Mucosa of rectum (tissue), 2 donors: ENCODE results near the gene FKBP4.

Source experiments
- H3K27ac ChIP-seq, 2 donors: one replicate each; pipeline ENCODE4 v1.7.0; 2013; ENCODE audit warnings: inconsistent platforms in 2 of 2, low read depth in 2 of 2, low read length in 2 of 2
- H3K27me3 ChIP-seq, 2 donors: one replicate each; pipeline ENCODE4 v1.7.0; 2013; ENCODE audit warnings: low read length in 2 of 2; ENCODE audit not compliant: control insufficient read depth in 2 of 2, insufficient read depth in 2 of 2
- H3K36me3 ChIP-seq, 2 donors: one replicate each; pipeline ENCODE4 v1.7.0; 2013; ENCODE audit warnings: low read length in 2 of 2; ENCODE audit not compliant: control insufficient read depth in 2 of 2, insufficient read depth in 2 of 2
- H3K4me1 ChIP-seq, 2 donors: one replicate each; pipeline ENCODE4 v1.7.0; 2013; ENCODE audit warnings: low read length in 2 of 2, mild to moderate bottlenecking in 1 of 2; ENCODE audit not compliant: control insufficient read depth in 2 of 2, insufficient read depth in 2 of 2
- H3K4me3 ChIP-seq, 2 donors: one replicate each; pipeline ENCODE4 v1.7.0; 2013; ENCODE audit warnings: low read length in 2 of 2
- H3K9ac ChIP-seq, 2 donors: one replicate each; pipeline ENCODE4 v1.7.0; 2013; ENCODE audit warnings: low read length in 2 of 2, low read depth in 1 of 2, mild to moderate bottlenecking in 1 of 2
- H3K9me3 ChIP-seq, 2 donors: one replicate each; pipeline ENCODE4 v1.7.0; 2013; ENCODE audit warnings: low read length in 2 of 2; ENCODE audit not compliant: control insufficient read depth in 2 of 2
- donor health status: healthy.
- donor health status: Normal muscosa, but diverticular disease.

Gene FKBP4

GRCh38 chr12:2829275-2829674 is 34.5 kb downstream of the FKBP4 start:
- peaks cover 38 to 47% of the 10 kb centered on the region in 2 donors for H3K36me3 ChIP-seq
- H3K27ac ChIP-seq = no peak overlapping the region
- no peaks in the 10 kb centered on the region for H3K9me3 ChIP-seq

GRCh38 chr12:2832550-2833127 is 37.9 kb downstream of the FKBP4 start:
- Histone ChIP-seq H3K27me3 (peaks cover 0 to 3% of the 10 kb centered on the region in 2 donors), H3K4me3 (no peak overlapping the region), H3K36me3 (peaks cover 12 to 13% of the 10 kb centered on the region in 2 donors), H3K4me1 (peaks cover 0 to 3% of the 10 kb centered on the region in 2 donors), H3K9me3 (no peaks in the 10 kb centered on the region), H3K9ac (no peak overlapping the region), H3K27ac (no peak overlapping the region)

More at GRCh38 chr12:2829275-2829674, 34.5 kb downstream of the FKBP4 start:
- no peaks in the 10 kb centered on the region for H3K27me3 ChIP-seq
- no peaks in the 10 kb centered on the region for H3K4me1 ChIP-seq
- H3K4me3 ChIP-seq = no peak overlapping the region
- no peak overlapping the region for H3K9ac ChIP-seq

- Histone ChIP-seq H3K9ac (no peak overlapping the region), H3K27ac (no peak overlapping the region), H3K36me3 (peaks cover 6 to 7% of the 10 kb centered on the region in 2 donors), H3K9me3 (no peaks in the 10 kb centered on the region), H3K4me1 (peaks cover 0 to 3% of the 10 kb centered on the region in 2 donors), H3K27me3 (peaks cover 0 to 3% of the 10 kb centered on the region in 2 donors), H3K4me3 (no peak overlapping the region)
Observed at GRCh38 chr12:2833327-2833726, 38.6 kb downstream of the FKBP4 start.

- Histone ChIP-seq H3K27me3 (peaks cover 0 to 3% of the 10 kb centered on the region in 2 donors), H3K36me3 (peaks cover 6 to 10% of the 10 kb centered on the region in 2 donors), H3K9ac (no peak overlapping the region), H3K4me1 (peaks cover 0 to 3% of the 10 kb centered on the region in 2 donors), H3K9me3 (no peaks in the 10 kb centered on the region), H3K27ac (no peak overlapping the region), H3K4me3 (peak overlapping the region in 1 of 2 donors; percentile 31)
Observed at GRCh38 chr12:2833810-2834209, 39.0 kb downstream of the FKBP4 start.

GRCh38 chr12:2834581-2835491 is 40.1 kb downstream of the FKBP4 start, which contains the start of gene NRIP2:
TSS of gene NRIP2 (minus strand) at chr12:2835035. CDS start at chr12:2834983, 52 bp downstream.
- peaks cover 0 to 3% of the 10 kb centered on the region in 2 donors for H3K27me3 ChIP-seq
- no peak within 1 kb of the TSS for H3K9ac ChIP-seq
- no peaks in the 10 kb centered on the region for H3K9me3 ChIP-seq
- peaks cover 6 to 10% of the 10 kb centered on the region in 2 donors for H3K36me3 ChIP-seq
- peaks cover 0 to 3% of the 10 kb centered on the region in 2 donors for H3K4me1 ChIP-seq
- peak within 1 kb of the TSS in 1 of 2 donors; percentile 31 for H3K4me3 ChIP-seq
- H3K27ac ChIP-seq = peak within 1 kb of the TSS in 1 of 2 donors; percentile 32

GRCh38 chr12:2835691-2836403 is 41.1 kb downstream of the FKBP4 start:
- Histone ChIP-seq H3K9me3 (no peaks in the 10 kb centered on the region), H3K4me3 (no peak overlapping the region), H3K4me1 (peaks cover 0 to 3% of the 10 kb centered on the region in 2 donors), H3K9ac (no peak overlapping the region), H3K36me3 (peaks cover 0 to 6% of the 10 kb centered on the region in 2 donors), H3K27ac (no peak overlapping the region), H3K27me3 (peaks cover 0 to 3% of the 10 kb centered on the region in 2 donors)

GRCh38 chr12:2836574-2836973 is 41.8 kb downstream of the FKBP4 start:
- Histone ChIP-seq H3K36me3 (peaks cover 0 to 9% of the 10 kb centered on the region in 2 donors), H3K4me1 (peaks cover 0 to 3% of the 10 kb centered on the region in 2 donors), H3K27ac (no peak overlapping the region), H3K9me3 (no peaks in the 10 kb centered on the region), H3K27me3 (peaks cover 0 to 3% of the 10 kb centered on the region in 2 donors), H3K4me3 (no peak overlapping the region), H3K9ac (no peak overlapping the region)

GRCh38 chr12:2841056-2841650 is 46.4 kb downstream of the FKBP4 start:
- H3K27ac ChIP-seq = no peak overlapping the region
- H3K9ac ChIP-seq = no peak overlapping the region

GRCh38 chr12:2842948-2843347 is 48.2 kb downstream of the FKBP4 start:
- no peaks in the 10 kb centered on the region for H3K9me3 ChIP-seq
- H3K27ac ChIP-seq = no peak overlapping the region
- H3K4me3 ChIP-seq = no peak overlapping the region
- no peaks in the 10 kb centered on the region for H3K27me3 ChIP-seq
- no peak overlapping the region for H3K9ac ChIP-seq
- no peaks in the 10 kb centered on the region for H3K4me1 ChIP-seq
- peaks cover 0 to 18% of the 10 kb centered on the region in 2 donors for H3K36me3 ChIP-seq

More at GRCh38 chr12:2841056-2841650, 46.4 kb downstream of the FKBP4 start:
- Histone ChIP-seq H3K27me3 (no peaks in the 10 kb centered on the region), H3K36me3 (peaks cover 0 to 17% of the 10 kb centered on the region in 2 donors), H3K9me3 (no peaks in the 10 kb centered on the region), H3K4me3 (no peak overlapping the region), H3K4me1 (no peaks in the 10 kb centered on the region)
